WTC11 (cell line): ENCODE data around the gene FAM13C. TPM values are rescaled to one million over a fixed set of nuclear protein-coding genes. Genes with fewer than 3 reads are reported as not detected.
A peak's percentile ranks its signal among the peaks of the same experiment; 100 is the strongest.

Experiments
- ATF1 ChIP-seq: sonication (generic); formaldehyde crosslinking; IDR thresholded peaks from 2 replicates; pipeline ENCODE4 v1.8.1; 2023; ENCODE audit warnings: mild to moderate bottlenecking, moderate library complexity, missing genetic modification reagents
- ATF2 ChIP-seq: sonication (generic); formaldehyde crosslinking; IDR thresholded peaks from 2 replicates; pipeline ENCODE4 v1.8.1; 2022; ENCODE audit warnings: low read depth, missing genetic modification reagents, borderline replicate concordance
- ATF6 ChIP-seq: sonication (generic); formaldehyde crosslinking; IDR thresholded peaks from 2 replicates; pipeline ENCODE4 v1.8.1; 2023; ENCODE audit warnings: mild to moderate bottlenecking, missing genetic modification reagents
- CREB1 ChIP-seq: sonication (generic); formaldehyde crosslinking; IDR thresholded peaks from 2 replicates; pipeline ENCODE4 v1.8.0; 2023; ENCODE audit warnings: mild to moderate bottlenecking, missing genetic modification reagents
- E2F5 ChIP-seq: sonication (generic); formaldehyde crosslinking; IDR thresholded peaks from 2 replicates; pipeline ENCODE4 v1.8.1; 2022; ENCODE audit warnings: mild to moderate bottlenecking, moderate library complexity, missing genetic modification reagents
- EMX1 ChIP-seq: fragments of 250-450 bp; sonication (Bioruptor Pico); IDR thresholded peaks from 2 replicates; pipeline ENCODE4 v1.8.0; 2021; ENCODE audit warnings: mild to moderate bottlenecking
- FOXP1 ChIP-seq: sonication (generic); formaldehyde crosslinking; IDR thresholded peaks from 2 replicates; pipeline ENCODE4 v1.8.0; 2022; ENCODE audit warnings: missing genetic modification reagents, mild to moderate bottlenecking, moderate library complexity, borderline replicate concordance
- FOXP4 ChIP-seq: sonication (generic); formaldehyde crosslinking; IDR thresholded peaks from 2 replicates; pipeline ENCODE4 v1.8.0; 2022; ENCODE audit warnings: mild to moderate bottlenecking, missing genetic modification reagents
- GABPB1 ChIP-seq: sonication (generic); formaldehyde crosslinking; IDR thresholded peaks from 2 replicates; pipeline ENCODE4 v1.8.1; 2023; ENCODE audit warnings: mild to moderate bottlenecking, missing genetic modification reagents
- GRHL2 ChIP-seq: fragments of 250-450 bp; sonication (Bioruptor Pico); IDR thresholded peaks from 2 replicates; pipeline ENCODE4 v1.8.0; 2022; ENCODE audit warnings: mild to moderate bottlenecking, moderate library complexity; ENCODE audit not compliant: insufficient replicate concordance, severe bottlenecking
- HMGA2 ChIP-seq: fragments of 250-450 bp; sonication (Bioruptor Pico); IDR thresholded peaks from 2 replicates; pipeline ENCODE4 v1.4.0; 2021; ENCODE audit warnings: mild to moderate bottlenecking, moderate library complexity
- KAT7 ChIP-seq: sonication (generic); formaldehyde crosslinking; IDR thresholded peaks from 2 replicates; pipeline ENCODE4 v1.8.1; 2023; ENCODE audit warnings: missing genetic modification reagents, mild to moderate bottlenecking, borderline replicate concordance
- MAX ChIP-seq: sonication (generic); formaldehyde crosslinking; IDR thresholded peaks from 2 replicates; pipeline ENCODE4 v1.8.0; 2022; ENCODE audit warnings: mild to moderate bottlenecking, missing genetic modification reagents
- MXD4 ChIP-seq: fragments of 250-450 bp; sonication (Bioruptor Pico); IDR thresholded peaks from 2 replicates; pipeline ENCODE4 v1.8.0; 2021; ENCODE audit warnings: mild to moderate bottlenecking, moderate library complexity, borderline replicate concordance
- NR2C2 ChIP-seq: sonication (generic); formaldehyde crosslinking; IDR thresholded peaks from 2 replicates; pipeline ENCODE4 v1.8.0; 2022; ENCODE audit warnings: mild to moderate bottlenecking, missing genetic modification reagents
- SMAD4 ChIP-seq: sonication (generic); formaldehyde crosslinking; IDR thresholded peaks from 2 replicates; pipeline ENCODE4 v1.8.0; 2022; ENCODE audit warnings: mild to moderate bottlenecking, missing genetic modification reagents
- STAT6 ChIP-seq: sonication (generic); formaldehyde crosslinking; conservative IDR thresholded peaks from 2 replicates; pipeline ENCODE4 v1.8.1; 2023; ENCODE audit warnings: mild to moderate bottlenecking, low read depth, missing genetic modification reagents, moderate library complexity
- TEAD1 ChIP-seq: sonication (generic); formaldehyde crosslinking; IDR thresholded peaks from 2 replicates; pipeline ENCODE4 v1.8.0; 2022; ENCODE audit warnings: mild to moderate bottlenecking, missing genetic modification reagents
- TEAD4 ChIP-seq: sonication (generic); formaldehyde crosslinking; IDR thresholded peaks from 2 replicates; pipeline ENCODE4 v1.8.0; 2022; ENCODE audit warnings: mild to moderate bottlenecking, missing genetic modification reagents
- TP53 ChIP-seq: sonication (generic); formaldehyde crosslinking; IDR thresholded peaks from 2 replicates; pipeline ENCODE4 v1.8.1; 2023; ENCODE audit warnings: mild to moderate bottlenecking, missing genetic modification reagents
- ZMAT4 ChIP-seq: fragments of 250-450 bp; sonication (Bioruptor Pico); IDR thresholded peaks from 2 replicates; pipeline ENCODE4 v1.9.0; 2021; ENCODE audit warnings: mild to moderate bottlenecking
- ZNF138 ChIP-seq: sonication (generic); formaldehyde crosslinking; conservative IDR thresholded peaks from 2 replicates; pipeline ENCODE4 v1.8.1; 2022; ENCODE audit warnings: mild to moderate bottlenecking, moderate library complexity, missing genetic modification reagents
- ZNF396 ChIP-seq: fragments of 250-450 bp; sonication (Bioruptor Pico); IDR thresholded peaks from 2 replicates; pipeline ENCODE4 v1.8.0; 2021; ENCODE audit warnings: mild to moderate bottlenecking, moderate library complexity, borderline replicate concordance
- ZNF416 ChIP-seq: fragments of 250-450 bp; sonication (Bioruptor Pico); IDR thresholded peaks from 2 replicates; pipeline ENCODE4 v1.9.0; 2021; ENCODE audit warnings: mild to moderate bottlenecking, inconsistent platforms
- ZNF423 ChIP-seq: fragments of 250-450 bp; sonication (Bioruptor Pico); IDR thresholded peaks from 2 replicates; pipeline ENCODE4 v2.1.2; 2022; ENCODE audit warnings: mild to moderate bottlenecking, moderate library complexity
- ZNF425 ChIP-seq: fragments of 250-450 bp; sonication (Bioruptor Pico); conservative IDR thresholded peaks from 2 replicates; pipeline ENCODE4 v1.9.0; 2021; ENCODE audit warnings: mild to moderate bottlenecking
- ZNF671 ChIP-seq: fragments of 250-450 bp; sonication (Bioruptor Pico); IDR thresholded peaks from 2 replicates; pipeline ENCODE4 v1.8.0; 2021; ENCODE audit warnings: mild to moderate bottlenecking
- total RNA-seq: library from RNA; stranded (reverse); gene quantifications from 3 replicates; pipeline ENCODE4 v1.2.3, GENCODE V29; 2021

The FAM13C gene
- total RNA-seq, 1 experiment from 2014 or later = 1.5 TPM

- TF ChIP-seq STAT6 (CRISPR knock-in tag) (no peak), HMGA2 (no peak), TP53 (CRISPR knock-in tag) (0 out of 2 replicates have a peak, but pooled peaks have one; percentile 43), SMAD4 (CRISPR knock-in tag) (no peak), GABPB1 (no peak), MAX (CRISPR knock-in tag) (peak; percentile 91), ZNF138 (CRISPR knock-in tag) (no peak), NR2C2 (CRISPR knock-in tag) (no peak), KAT7 (CRISPR knock-in tag) (no peak), ZNF396 (CRISPR knock-in tag) (no peak), TEAD4 (CRISPR knock-in tag) (no peak), E2F5 (CRISPR knock-in tag) (0 out of 2 replicates have a peak, but pooled peaks have one; percentile 44), ZNF671 (CRISPR knock-in tag) (no peak), EMX1 (no peak), GRHL2 (CRISPR knock-in tag) (no peak), TEAD1 (CRISPR knock-in tag) (0 out of 2 replicates have a peak, but pooled peaks have one; percentile 12), ZMAT4 (CRISPR knock-in tag) (no peak), ZNF416 (CRISPR knock-in tag) (no peak), CREB1 (CRISPR knock-in tag) (no peak), FOXP4 (no peak), ATF6 (CRISPR knock-in tag) (no peak), ATF1 (CRISPR knock-in tag) (no peak), ZNF425 (CRISPR knock-in tag) (no peak), MXD4 (CRISPR knock-in tag) (no peak), ATF2 (CRISPR knock-in tag) (no peak), FOXP1 (CRISPR knock-in tag) (peak; percentile 67; the same call in 1 of the 2 replicates), ZNF423 (CRISPR knock-in tag) (peak; percentile 28; the same call in 1 of the 2 replicates)
Observed at GRCh38 chr10:59362144-59362958, at the start of gene FAM13C (continued).
